ENCODE results near the gene TNRC18.
"Not testable (repeated sequence)": the region's sequence is repeated elsewhere in the genome, so short reads cannot be mapped to it uniquely, and the experiment has no call there.

The TNRC18 gene

GRCh38 chr7:5278766-5279165 is 144.9 kb downstream of the TNRC18 start:
- H3K9ac ChIP-seq (ENCODE audit: low read depth, low read length, poor library complexity, severe bottlenecking) = no peak overlapping the region
- H3K36me3 ChIP-seq (ENCODE audit: insufficient read depth, low read length) = no peaks in the 10 kb centered on the region
- no peaks in the 10 kb centered on the region for H3K27me3 ChIP-seq (ENCODE audit: insufficient read depth, low read length, poor library complexity, severe bottlenecking)
- H3K4me2 ChIP-seq (ENCODE audit: low read depth, low read length, poor library complexity, severe bottlenecking) = no peak overlapping the region
- no peaks in the 10 kb centered on the region for H3K79me2 ChIP-seq (ENCODE audit: insufficient read depth, low read length)
- H3K4me3 ChIP-seq (ENCODE audit: low read length, poor library complexity, severe bottlenecking) = no peak overlapping the region
- no peaks in the 10 kb centered on the region for H3K9me3 ChIP-seq (ENCODE audit: insufficient read depth, low read depth, low read length)
- no peak overlapping the region for H2AFZ ChIP-seq (ENCODE audit: low read length)
- H3K9me2 ChIP-seq (replicated peaks; ENCODE audit: low read depth, low read length) = no peaks in the 10 kb centered on the region
- no peaks in the 10 kb centered on the region for H3K4me1 ChIP-seq (ENCODE audit: insufficient read depth, low read length, poor library complexity, severe bottlenecking)
- no peaks in the 10 kb centered on the region for H3F3A ChIP-seq (ENCODE audit: low read depth)
- TF ChIP-seq EZH2phosphoT487 (IDR thresholded peaks at IDR 0.05; ENCODE audit: borderline replicate concordance) = no peak
- TF ChIP-seq CTCF (conservative IDR thresholded peaks at IDR 0.05; ENCODE audit: low read length) = no peak
- H4K20me1 ChIP-seq (ENCODE audit: insufficient read depth, low read length, poor library complexity, severe bottlenecking) = no peaks in the 10 kb centered on the region

- no peaks in the 10 kb centered on the region for H3K36me3 ChIP-seq (ENCODE audit: insufficient read depth, low read length)
- H3F3A ChIP-seq (ENCODE audit: low read depth) = no peaks in the 10 kb centered on the region
- no peak overlapping the region for H3K9ac ChIP-seq (ENCODE audit: low read depth, low read length, poor library complexity, severe bottlenecking)
- H3K4me1 ChIP-seq (ENCODE audit: insufficient read depth, low read length, poor library complexity, severe bottlenecking) = no peaks in the 10 kb centered on the region
- TF ChIP-seq EZH2phosphoT487 (IDR thresholded peaks at IDR 0.05; ENCODE audit: borderline replicate concordance) (no peak), CTCF (conservative IDR thresholded peaks at IDR 0.05; ENCODE audit: low read length) (no peak)
- H3K4me3 ChIP-seq (ENCODE audit: low read length, poor library complexity, severe bottlenecking) = no peak overlapping the region
- no peaks in the 10 kb centered on the region for H3K27me3 ChIP-seq (ENCODE audit: insufficient read depth, low read length, poor library complexity, severe bottlenecking)
- H3K9me2 ChIP-seq (replicated peaks; ENCODE audit: low read depth, low read length) = no peaks in the 10 kb centered on the region
- no peak overlapping the region for H2AFZ ChIP-seq (ENCODE audit: low read length)
- H3K79me2 ChIP-seq (ENCODE audit: insufficient read depth, low read length) = no peaks in the 10 kb centered on the region
- no peak overlapping the region for H3K4me2 ChIP-seq (ENCODE audit: low read depth, low read length, poor library complexity, severe bottlenecking)
- no peaks in the 10 kb centered on the region for H4K20me1 ChIP-seq (ENCODE audit: insufficient read depth, low read length, poor library complexity, severe bottlenecking)
- no peaks in the 10 kb centered on the region for H3K9me3 ChIP-seq (ENCODE audit: insufficient read depth, low read depth, low read length)
These were observed 147.0 kb downstream of the TNRC18 start for GRCh38 chr7:5276611-5277010.

- H3F3A ChIP-seq (ENCODE audit: low read depth); H3K4me3 ChIP-seq (ENCODE audit: low read length, poor library complexity, severe bottlenecking); H4K20me1 ChIP-seq (ENCODE audit: insufficient read depth, low read length, poor library complexity, severe bottlenecking); H3K9ac ChIP-seq (ENCODE audit: low read depth, low read length, poor library complexity, severe bottlenecking); H3K36me3 ChIP-seq (ENCODE audit: insufficient read depth, low read length); H3K9me3 ChIP-seq (ENCODE audit: insufficient read depth, low read depth, low read length); H3K79me2 ChIP-seq (ENCODE audit: insufficient read depth, low read length); H3K9me2 ChIP-seq (replicated peaks; ENCODE audit: low read depth, low read length); H3K4me1 ChIP-seq (ENCODE audit: insufficient read depth, low read length, poor library complexity, severe bottlenecking); H2AFZ ChIP-seq (ENCODE audit: low read length); H3K4me2 ChIP-seq (ENCODE audit: low read depth, low read length, poor library complexity, severe bottlenecking); H3K27me3 ChIP-seq (ENCODE audit: insufficient read depth, low read length, poor library complexity, severe bottlenecking): not testable (repeated sequence)
These were observed 147.5 kb downstream of the TNRC18 start for GRCh38 chr7:5276123-5276522.

GRCh38 chr7:5275510-5275909 is 148.1 kb downstream of the TNRC18 start:
- not testable (repeated sequence) for H3F3A ChIP-seq (ENCODE audit: low read depth); H3K9ac ChIP-seq (ENCODE audit: low read depth, low read length, poor library complexity, severe bottlenecking); H3K36me3 ChIP-seq (ENCODE audit: insufficient read depth, low read length); H3K4me1 ChIP-seq (ENCODE audit: insufficient read depth, low read length, poor library complexity, severe bottlenecking); H3K9me3 ChIP-seq (ENCODE audit: insufficient read depth, low read depth, low read length); H3K4me2 ChIP-seq (ENCODE audit: low read depth, low read length, poor library complexity, severe bottlenecking); H3K9me2 ChIP-seq (replicated peaks; ENCODE audit: low read depth, low read length); H3K79me2 ChIP-seq (ENCODE audit: insufficient read depth, low read length); H4K20me1 ChIP-seq (ENCODE audit: insufficient read depth, low read length, poor library complexity, severe bottlenecking); H3K4me3 ChIP-seq (ENCODE audit: low read length, poor library complexity, severe bottlenecking); H3K27me3 ChIP-seq (ENCODE audit: insufficient read depth, low read length, poor library complexity, severe bottlenecking); H2AFZ ChIP-seq (ENCODE audit: low read length)

GRCh38 chr7:5274985-5275431 is 148.6 kb downstream of the TNRC18 start:
- H3K9me2 ChIP-seq (replicated peaks; ENCODE audit: low read depth, low read length); H3K4me3 ChIP-seq (ENCODE audit: low read length, poor library complexity, severe bottlenecking); H3K79me2 ChIP-seq (ENCODE audit: insufficient read depth, low read length); H3K9ac ChIP-seq (ENCODE audit: low read depth, low read length, poor library complexity, severe bottlenecking); H3K4me2 ChIP-seq (ENCODE audit: low read depth, low read length, poor library complexity, severe bottlenecking); H3K36me3 ChIP-seq (ENCODE audit: insufficient read depth, low read length); H3F3A ChIP-seq (ENCODE audit: low read depth); H3K4me1 ChIP-seq (ENCODE audit: insufficient read depth, low read length, poor library complexity, severe bottlenecking); H3K9me3 ChIP-seq (ENCODE audit: insufficient read depth, low read depth, low read length); H4K20me1 ChIP-seq (ENCODE audit: insufficient read depth, low read length, poor library complexity, severe bottlenecking); H3K27me3 ChIP-seq (ENCODE audit: insufficient read depth, low read length, poor library complexity, severe bottlenecking); H2AFZ ChIP-seq (ENCODE audit: low read length): not testable (repeated sequence)
